ENCODE data around the gene CAPNS1.
A peak's percentile ranks its signal among the peaks of the same experiment; 100 is the strongest.

The CAPNS1 gene

DNA sequence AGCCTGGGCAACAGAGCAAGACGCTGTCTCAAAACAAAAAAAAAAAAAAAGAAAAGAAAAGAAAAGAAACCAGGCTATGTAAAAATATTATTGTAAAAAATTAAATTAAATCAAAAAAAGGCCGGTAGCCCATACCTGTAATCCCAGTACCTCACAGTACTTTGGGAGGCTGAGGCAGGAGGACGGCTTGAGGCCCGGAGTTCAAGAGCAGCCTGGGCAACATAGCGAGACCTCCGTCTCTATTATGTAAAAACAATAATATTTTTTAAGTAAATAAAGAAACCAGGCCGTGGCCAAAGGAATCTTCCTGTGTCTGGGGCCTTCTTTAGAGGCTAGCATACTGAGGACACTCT is 770 bp upstream of the CAPNS1 start:
- CTCF ChIA-PET, result interaction anchor here (5.5 kb wide), 1 partner anchor 12 kb away, joined by 47 read pairs; no protein-coding TSS in a partner anchor
- TF ChIP-seq, protein P1, sequence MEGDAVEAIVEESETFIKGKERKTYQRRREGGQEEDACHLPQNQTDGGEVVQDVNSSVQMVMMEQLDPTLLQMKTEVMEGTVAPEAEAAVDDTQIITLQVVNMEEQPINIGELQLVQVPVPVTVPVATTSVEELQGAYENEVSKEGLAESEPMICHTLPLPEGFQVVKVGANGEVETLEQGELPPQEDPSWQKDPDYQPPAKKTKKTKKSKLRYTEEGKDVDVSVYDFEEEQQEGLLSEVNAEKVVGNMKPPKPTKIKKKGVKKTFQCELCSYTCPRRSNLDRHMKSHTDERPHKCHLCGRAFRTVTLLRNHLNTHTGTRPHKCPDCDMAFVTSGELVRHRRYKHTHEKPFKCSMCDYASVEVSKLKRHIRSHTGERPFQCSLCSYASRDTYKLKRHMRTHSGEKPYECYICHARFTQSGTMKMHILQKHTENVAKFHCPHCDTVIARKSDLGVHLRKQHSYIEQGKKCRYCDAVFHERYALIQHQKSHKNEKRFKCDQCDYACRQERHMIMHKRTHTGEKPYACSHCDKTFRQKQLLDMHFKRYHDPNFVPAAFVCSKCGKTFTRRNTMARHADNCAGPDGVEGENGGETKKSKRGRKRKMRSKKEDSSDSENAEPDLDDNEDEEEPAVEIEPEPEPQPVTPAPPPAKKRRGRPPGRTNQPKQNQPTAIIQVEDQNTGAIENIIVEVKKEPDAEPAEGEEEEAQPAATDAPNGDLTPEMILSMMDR (IDR thresholded peaks at IDR 0.05; ENCODE audit: control extremely low read depth, extremely low read depth, low read depth, missing control alignments), result no peak
- no peak for DNase-seq (ENCODE audit: extremely low spot score)
- POLR2A ChIA-PET, result interaction anchor here (0.5 kb wide), 2 partner anchors 8 to 64 kb away, joined by 4 to 5 read pairs; no protein-coding TSS in a partner anchor

DNA sequence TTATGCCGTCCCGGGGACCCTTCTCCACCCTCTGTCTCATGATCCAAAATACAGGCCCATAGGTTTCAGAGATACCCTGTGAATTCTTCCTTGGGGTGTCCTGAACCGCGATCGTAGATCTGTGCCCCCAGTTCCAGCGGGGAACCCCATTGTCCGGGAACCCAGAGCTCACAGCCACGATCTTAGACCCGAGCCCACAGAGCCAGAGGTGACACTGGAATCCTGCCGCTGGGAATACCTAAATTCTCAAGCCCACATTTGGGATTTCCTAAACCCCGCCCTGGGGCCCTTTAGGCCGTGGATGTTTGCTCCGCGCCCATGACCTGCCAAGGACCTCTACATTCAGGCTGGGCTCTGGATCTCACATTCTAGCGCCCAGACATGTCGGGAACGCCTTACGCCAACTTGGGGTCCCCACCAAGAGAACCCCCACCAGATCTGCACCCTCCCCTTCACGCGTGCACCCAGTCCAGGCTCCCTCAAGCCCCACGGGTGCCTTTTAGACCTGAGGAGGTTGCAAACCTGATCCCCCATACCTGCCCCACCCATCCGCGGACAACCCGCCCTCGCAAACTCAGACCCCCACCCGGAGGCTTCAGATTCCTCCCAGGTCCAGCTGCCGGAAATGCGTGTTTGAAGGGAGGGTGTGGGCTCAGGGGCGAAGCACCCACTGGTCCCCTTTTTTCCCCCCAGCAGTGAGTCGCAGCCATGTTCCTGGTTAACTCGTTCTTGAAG is 605 bp downstream of the CAPNS1 start:
- POLR2A ChIA-PET, result no interaction called here
- TF ChIP-seq, protein P1 (IDR thresholded peaks at IDR 0.05; ENCODE audit: control extremely low read depth, extremely low read depth, low read depth, missing control alignments), result no peak
- peak; percentile 77 for DNase-seq (ENCODE audit: extremely low spot score)
- CTCF ChIA-PET, result interaction anchor here (0.8 to 5.5 kb wide), 3 partner anchors 9 to 13 kb away, joined by 3 to 47 read pairs (median 3); no protein-coding TSS in a partner anchor

DNA sequence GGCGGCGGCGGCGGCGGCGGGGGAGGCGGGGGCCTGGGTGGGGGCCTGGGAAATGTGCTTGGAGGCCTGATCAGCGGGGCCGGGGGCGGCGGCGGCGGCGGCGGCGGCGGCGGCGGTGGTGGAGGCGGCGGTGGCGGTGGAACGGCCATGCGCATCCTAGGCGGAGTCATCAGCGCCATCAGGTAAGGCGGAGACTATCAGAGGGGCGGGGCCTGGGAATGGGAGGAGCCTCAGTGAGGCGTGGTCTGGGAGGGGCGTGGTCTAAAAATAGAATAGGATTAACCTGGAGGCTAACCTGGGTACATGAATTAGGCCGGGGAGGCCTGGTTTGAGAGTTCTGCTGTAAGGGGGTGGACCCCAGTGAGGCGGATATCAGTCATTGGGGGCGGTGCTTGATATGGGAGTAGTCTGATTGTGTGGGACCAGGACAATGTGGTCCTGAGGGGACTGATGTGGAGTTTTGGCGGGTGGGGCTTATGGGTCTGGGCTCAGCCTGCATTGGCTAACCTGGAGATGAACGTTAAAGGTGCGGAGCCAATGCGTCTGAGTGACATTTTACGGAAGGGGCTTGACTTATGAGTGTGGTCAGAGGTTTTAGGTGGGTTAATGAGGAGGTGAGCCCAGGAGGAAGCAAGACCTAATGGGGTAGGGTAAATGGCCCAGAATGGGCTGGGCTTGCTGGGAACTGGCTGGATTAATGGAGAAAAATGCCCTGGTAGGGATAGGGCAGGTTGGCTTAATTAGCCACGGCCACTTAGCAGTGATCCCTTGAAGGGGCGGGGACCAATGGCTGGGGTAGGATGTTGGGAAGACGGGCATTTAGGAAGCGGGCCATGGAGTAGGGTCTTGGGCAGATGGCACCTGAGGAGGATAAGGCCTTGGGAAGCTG is 1.4 kb downstream of the CAPNS1 start:
- DNase-seq (ENCODE audit: extremely low spot score), result peak; percentile 94
- ChIA-PET POLR2A (no interaction called here), CTCF (interaction anchor here (1.9 kb wide), 1 partner anchor 14 kb away, joined by 8 read pairs; no protein-coding TSS in a partner anchor)
- TF ChIP-seq, protein P1 (IDR thresholded peaks at IDR 0.05; ENCODE audit: control extremely low read depth, extremely low read depth, low read depth, missing control alignments), result no peak

DNA sequence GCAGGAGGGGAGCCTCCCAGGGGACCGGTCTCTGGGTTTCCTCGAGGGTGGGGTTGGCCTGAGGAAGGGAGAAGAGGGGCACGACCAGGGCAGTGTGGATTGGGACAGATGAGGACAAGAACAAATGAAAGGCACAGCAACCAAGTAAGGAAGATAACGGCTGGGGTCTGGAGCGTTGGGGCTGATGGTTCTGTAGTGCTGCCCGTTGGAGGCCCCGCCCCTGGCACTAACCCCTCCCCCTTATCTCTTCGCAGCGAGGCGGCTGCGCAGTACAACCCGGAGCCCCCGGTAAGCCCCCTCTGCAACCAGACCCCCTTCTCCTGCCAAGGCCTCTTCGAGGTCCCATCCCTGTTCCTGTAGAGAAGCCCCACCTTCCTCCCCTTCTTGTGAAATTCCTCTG is 2.2 kb downstream of the CAPNS1 start:
- TF ChIP-seq, protein P1 (IDR thresholded peaks at IDR 0.05; ENCODE audit: control extremely low read depth, extremely low read depth, low read depth, missing control alignments), result no peak
- POLR2A ChIA-PET, result no interaction called here
- DNase-seq (ENCODE audit: extremely low spot score), result no peak
- CTCF ChIA-PET, result interaction anchor here (1.9 kb wide), 1 partner anchor 14 kb away, joined by 8 read pairs; no protein-coding TSS in a partner anchor

DNA sequence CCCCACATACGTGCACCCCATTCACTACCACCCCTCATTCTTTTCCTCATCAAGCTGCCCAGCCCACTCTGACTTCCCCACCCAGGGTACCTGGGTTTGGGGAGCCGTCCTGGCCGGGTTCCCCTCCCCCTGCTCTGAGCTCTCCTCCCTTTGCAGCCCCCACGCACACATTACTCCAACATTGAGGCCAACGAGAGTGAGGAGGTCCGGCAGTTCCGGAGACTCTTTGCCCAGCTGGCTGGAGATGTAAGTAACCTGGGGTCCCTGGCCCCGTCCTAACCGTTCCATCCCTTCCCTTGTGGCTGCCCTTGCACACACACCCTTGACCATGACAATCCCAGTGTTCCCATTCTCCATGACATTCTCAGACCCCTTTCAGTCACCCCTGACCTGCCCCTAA is 2.6 kb downstream of the CAPNS1 start:
- POLR2A ChIA-PET, result no interaction called here
- CTCF ChIA-PET, result interaction anchor here (1.9 kb wide), 1 partner anchor 15 kb away, joined by 8 read pairs; no protein-coding TSS in a partner anchor

DNA sequence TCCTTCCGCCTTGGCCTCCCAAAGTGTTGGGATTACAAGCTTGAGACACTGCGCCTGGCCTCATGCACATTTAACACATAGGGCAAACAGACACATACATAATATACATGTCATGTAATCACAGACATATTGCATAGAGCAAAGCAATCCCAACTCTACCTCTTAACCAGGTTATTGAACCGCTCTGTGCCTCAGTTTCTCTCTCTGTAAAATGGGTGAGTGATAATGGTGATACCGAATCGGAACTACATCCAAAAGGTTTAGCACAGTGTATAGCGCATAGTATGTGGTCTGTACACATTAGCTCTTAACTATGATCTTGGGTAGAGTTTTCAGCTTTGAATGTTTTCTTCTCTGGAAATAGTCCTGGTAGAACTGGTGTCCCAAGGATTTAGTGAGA is 4.8 kb downstream of the CAPNS1 start:
- TF ChIP-seq, protein P1 (IDR thresholded peaks at IDR 0.05; ENCODE audit: control extremely low read depth, extremely low read depth, low read depth, missing control alignments), result no peak
- POLR2A ChIA-PET, result no interaction called here
- no peak for DNase-seq (ENCODE audit: extremely low spot score)
- CTCF ChIA-PET, result interaction anchor here (1.4 to 3.3 kb wide), 2 partner anchors 16 to 28 kb away, joined by 3 to 15 read pairs; no protein-coding TSS in a partner anchor

More for the DNA sequence above, 2.6 kb downstream of the CAPNS1 start:
- no peak for DNase-seq (ENCODE audit: extremely low spot score)
- TF ChIP-seq, protein P1 (IDR thresholded peaks at IDR 0.05; ENCODE audit: control extremely low read depth, extremely low read depth, low read depth, missing control alignments), result no peak
